Stimulated activated CD8-positive, alpha-beta memory T cell treated with anti-CD3 and anti-CD28 coated beads, Interleukin-15, amount 100 ng/mL, for 24 hours (primary cell): Measurements from ENCODE around the gene KIAA1217.

Experiments used
- DNase-seq: peaks from one replicate; pipeline ENCODE4 v3.0.0-alpha.2; 2020; ENCODE audit warnings: low read depth

Gene KIAA1217

GRCh38 chr10:24406809-24407483, 198.0 kb downstream of the KIAA1217 start:
- no peak for DNase-seq

DNA sequence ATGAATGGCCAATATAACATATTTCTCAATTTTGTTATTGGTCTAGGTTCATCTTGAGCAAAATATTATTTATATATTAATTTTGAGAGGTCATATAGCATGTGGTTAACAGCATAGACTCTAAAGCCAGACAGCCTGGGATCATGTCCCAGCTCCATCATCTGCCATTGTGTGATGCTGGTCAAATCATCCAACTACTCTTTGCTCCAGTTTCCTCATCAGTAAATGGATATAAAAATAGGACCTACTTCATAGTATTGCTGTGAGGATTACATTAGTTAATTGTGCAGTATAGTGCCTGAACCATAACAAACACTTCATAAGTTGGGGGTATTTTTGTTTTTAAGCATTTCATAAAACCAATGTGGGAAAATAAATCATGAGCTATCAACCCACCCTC, 199.0 kb downstream of the KIAA1217 start:
- no peak for DNase-seq

- no peak for DNase-seq
Measured at GRCh38 chr10:24408365-24408764, 199.4 kb downstream of the KIAA1217 start.

GRCh38 chr10:24414597-24414996, 205.7 kb downstream of the KIAA1217 start:
- DNase-seq: no peak

DNA sequence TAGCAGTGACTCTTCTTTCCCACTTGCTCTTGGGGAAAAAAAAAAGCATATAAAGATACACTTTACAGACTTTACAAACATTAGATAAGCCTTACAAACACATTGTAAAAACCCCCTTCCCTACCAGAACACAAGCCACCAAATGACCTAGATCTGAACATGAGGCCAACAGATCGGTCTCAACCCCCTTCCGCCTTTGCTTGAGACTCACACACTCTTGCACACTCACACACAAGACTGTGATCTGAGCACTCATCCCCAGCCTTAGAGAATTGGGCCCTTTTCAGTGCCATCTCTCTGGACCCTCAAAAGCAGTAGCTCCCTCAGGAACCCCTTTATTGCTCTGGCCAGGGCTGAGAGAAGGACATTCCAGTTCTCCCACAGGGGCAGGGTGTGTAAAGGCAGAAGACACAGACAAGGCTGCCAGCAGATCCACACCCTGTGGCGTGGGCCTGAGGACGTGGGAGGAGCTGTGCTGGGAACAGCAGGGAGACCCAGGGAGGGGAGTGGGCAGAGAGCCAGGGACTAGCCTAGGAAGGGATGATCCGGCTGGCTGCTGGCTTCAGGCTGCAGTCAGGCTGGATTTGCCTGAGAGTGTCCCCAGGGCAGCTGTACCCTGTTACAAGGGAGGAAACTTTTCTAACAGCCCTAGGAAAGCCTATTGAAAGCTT, 206.7 kb downstream of the KIAA1217 start:
- DNase-seq: no peak

- no peak for DNase-seq
Measured at GRCh38 chr10:24416248-24416647, 207.3 kb downstream of the KIAA1217 start.

- no peak for DNase-seq
Measured at GRCh38 chr10:24417053-24417452, 208.1 kb downstream of the KIAA1217 start.

- DNase-seq: no peak
Measured at GRCh38 chr10:24418532-24418931, 209.6 kb downstream of the KIAA1217 start.

DNA sequence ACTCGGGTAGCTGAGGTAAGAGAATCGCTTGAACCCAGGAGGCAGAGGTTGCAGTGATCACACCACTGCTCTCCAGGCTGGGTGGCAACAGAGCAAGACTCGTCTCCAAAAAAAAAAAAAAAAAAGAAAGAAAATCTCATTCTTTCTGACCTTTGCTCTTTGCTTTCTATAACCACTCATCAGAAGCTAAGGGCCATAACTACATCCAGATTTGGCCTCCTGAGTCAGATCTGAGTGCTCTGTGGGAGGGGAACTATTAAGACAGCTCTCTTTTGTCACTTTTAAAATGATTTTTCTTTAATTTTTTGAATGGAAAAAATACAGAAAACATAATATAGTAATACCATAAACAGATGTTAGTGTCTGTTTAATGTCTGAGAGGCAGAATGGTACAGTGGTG, 210.1 kb downstream of the KIAA1217 start:
- no peak for DNase-seq

- DNase-seq: no peak
Measured at GRCh38 chr10:24425151-24425550, 216.2 kb downstream of the KIAA1217 start.

DNA sequence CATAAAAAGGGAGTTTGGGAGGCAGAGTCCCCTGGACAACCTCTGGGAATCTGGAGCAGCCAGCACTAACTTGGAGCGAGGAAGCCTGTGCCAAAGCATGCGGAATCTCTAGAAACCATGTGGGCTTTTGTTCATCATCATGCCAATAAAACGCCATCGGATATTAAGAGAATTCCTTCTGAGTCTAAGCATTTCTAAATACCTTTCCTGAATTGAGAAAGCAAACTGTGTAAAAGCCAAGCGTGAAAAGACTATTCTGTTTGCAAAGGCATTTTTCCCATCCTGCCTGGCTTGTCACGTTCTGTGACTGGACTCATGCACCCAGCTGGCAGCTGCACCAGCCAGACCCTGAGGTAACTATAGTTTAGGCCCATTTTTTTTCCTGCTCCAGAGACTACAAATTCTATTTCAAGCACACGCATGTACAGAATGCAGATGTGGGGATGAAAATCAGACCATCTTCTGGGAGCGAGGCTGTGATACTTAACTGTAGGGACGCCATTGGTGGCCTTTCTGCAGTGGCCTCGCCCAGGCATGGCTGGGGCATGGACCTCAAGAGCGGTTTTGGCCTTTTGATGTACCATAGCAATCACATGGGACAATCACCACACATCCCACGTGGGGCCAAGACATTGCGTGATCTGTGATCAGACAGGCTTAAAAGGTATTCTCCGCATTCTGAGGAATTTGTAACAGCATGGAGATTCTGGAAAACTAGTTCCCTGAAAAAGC, 218.9 kb downstream of the KIAA1217 start:
- DNase-seq: no peak

DNA sequence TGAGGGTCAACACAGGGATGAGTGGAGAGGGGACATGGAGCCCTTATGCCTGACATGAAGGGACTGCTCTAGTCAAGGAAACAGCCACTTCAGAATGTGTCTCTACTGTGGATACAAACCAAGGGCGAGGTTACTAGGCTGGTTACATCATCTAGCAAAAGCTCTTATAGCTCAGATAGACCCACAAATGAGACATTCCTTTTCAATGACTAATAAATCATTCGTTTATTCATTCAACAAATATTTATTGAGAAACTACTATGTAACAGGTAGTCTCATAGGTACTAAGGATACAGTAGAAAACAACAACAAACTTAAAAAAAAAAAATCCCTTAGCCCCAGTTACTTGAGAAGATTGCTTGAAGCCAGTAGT, 219.5 kb downstream of the KIAA1217 start:
- DNase-seq: no peak

GRCh38 chr10:24430591-24430990, 221.7 kb downstream of the KIAA1217 start:
- DNase-seq: no peak

DNA sequence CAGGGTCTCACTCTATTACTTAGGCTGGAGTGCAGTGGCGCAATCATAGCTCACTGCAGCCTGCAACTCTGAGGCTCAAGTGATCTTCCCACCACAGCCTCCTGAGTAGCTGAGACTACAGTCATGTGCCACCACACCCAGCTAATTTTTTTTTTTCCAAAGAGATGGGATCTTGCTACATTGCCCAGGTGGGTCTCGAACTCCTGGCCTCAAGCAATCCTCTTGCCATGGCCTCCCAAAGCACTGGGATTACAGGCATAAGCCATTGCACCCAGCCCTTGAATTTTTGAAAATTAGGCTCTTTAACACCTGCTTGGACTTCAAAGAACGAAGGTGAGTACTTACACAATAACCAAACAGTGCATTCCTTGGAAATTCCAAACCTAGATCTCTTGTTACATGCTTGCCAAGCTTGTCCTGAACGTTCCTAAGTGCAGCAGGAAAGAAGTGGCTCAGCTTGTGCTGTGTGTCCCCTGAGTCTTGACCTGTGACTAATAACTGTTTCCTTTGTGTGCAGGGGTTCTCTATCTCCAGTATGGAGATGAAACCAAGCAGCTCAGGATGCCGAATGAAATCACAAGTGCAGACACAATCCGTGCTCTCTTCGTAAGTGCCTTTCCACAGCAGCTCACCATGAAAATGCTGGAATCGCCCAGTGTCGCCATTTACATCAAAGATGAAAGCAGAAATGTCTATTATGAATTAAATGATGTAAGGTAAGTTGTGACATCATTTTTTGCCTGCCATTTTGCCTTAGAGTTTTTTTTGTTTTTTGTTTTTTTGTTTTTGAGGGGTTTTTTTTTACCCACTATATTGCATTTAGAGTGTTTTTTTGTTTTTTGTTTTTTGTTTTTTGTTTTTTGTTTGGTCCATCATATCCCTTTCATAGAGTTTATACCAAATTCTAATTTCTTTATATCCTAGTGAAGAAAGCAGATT, 223.8 kb downstream of the KIAA1217 start:
- no peak for DNase-seq

DNA sequence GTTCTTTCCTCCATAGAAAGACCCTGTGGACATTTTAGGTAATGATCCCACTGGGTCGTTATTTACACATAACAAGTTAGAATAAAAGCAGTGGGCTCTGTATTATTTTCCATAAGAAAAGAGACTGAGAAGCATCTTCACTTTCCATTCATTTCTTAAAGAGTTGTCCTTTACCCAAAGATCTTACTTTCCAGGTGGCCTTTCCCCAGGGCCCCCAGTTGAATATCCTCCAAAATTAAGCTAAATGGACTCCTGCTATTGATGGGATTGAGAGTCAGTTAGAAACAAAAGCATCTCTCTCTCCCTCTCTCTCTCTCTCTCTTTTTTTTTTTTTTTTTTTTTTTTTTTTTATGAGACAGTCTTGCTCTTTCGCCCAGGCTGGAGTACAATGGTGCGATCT, 224.8 kb downstream of the KIAA1217 start:
- no peak for DNase-seq

DNA sequence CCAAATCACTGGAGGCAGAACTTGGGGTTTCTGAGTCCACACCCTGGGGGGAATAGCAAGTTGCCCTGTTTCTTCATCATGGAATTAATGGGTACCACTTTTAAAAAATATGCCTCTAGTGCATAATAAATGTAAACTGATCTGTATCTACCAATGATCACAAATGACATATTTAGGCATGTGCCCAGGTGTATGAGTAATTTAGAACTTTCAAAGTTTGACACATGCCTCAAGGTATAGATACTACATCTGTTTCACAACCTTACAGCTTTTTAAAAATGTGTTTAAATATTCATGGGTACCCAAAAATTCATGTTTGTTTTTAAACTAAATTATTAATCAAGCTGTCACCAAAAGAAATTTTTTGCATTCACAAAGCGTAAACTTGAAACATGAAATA, 226.0 kb downstream of the KIAA1217 start:
- DNase-seq: no peak

DNA sequence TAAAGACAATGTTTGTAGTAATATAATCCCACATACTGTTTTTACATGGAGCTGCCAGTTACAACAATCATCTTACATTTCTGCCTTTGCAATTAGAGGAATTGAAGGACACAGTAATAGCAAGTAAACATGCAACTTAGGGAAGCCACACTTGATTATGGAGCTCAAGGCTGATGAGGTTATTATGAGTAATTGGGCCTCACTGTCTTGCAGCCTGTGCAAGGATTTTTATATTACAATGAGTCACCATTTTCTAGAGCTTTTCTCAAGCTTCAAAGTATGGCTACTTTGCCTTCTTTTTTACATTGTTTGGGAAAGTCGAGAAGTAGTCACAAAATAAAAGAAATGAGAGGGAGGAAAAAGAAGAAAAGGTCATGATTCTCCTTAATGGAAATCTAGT, 226.4 kb downstream of the KIAA1217 start:
- no peak for DNase-seq

GRCh38 chr10:24437302-24437701, 228.4 kb downstream of the KIAA1217 start:
- DNase-seq: no peak

- no peak for DNase-seq
Measured at GRCh38 chr10:24438800-24439199, 229.9 kb downstream of the KIAA1217 start.

- no peak for DNase-seq
Measured at GRCh38 chr10:24439935-24440334, 231.0 kb downstream of the KIAA1217 start.

- no peak for DNase-seq
Measured at GRCh38 chr10:24440817-24441797, 232.2 kb downstream of the KIAA1217 start.
